ENCODE measurements around the gene UACA.
"Not testable (repeated sequence)": the region's sequence is repeated elsewhere in the genome, so short reads cannot be mapped to it uniquely, and the experiment has no call there.

UACA gene

GRCh38 chr15:70669966-70670658, 93.2 kb downstream of the UACA start:
- H3K9me3 ChIP-seq (ENCODE audit: control insufficient read depth, low read depth, low read length), result no peaks in the 10 kb centered on the region
- no peak overlapping the region for H3K9ac ChIP-seq (ENCODE audit: low read length)
- H3K36me3 ChIP-seq (ENCODE audit: control insufficient read depth, low read depth, low read length), result peaks cover 7% of the 10 kb centered on the region
- H3K27ac ChIP-seq (ENCODE audit: low read length), result no peak overlapping the region
- no peaks in the 10 kb centered on the region for H3K27me3 ChIP-seq (ENCODE audit: control insufficient read depth, insufficient read depth, low read length)
- peaks cover 23% of the 10 kb centered on the region for H3K4me1 ChIP-seq (ENCODE audit: control insufficient read depth, low read depth, low read length)
- H3K4me3 ChIP-seq (ENCODE audit: low read length), result no peak overlapping the region

- no peak overlapping the region for H3K4me3 ChIP-seq (ENCODE audit: low read length)
- H3K9ac ChIP-seq (ENCODE audit: low read length), result no peak overlapping the region
- H3K4me1 ChIP-seq (ENCODE audit: control insufficient read depth, low read depth, low read length), result peaks cover 23% of the 10 kb centered on the region
- no peaks in the 10 kb centered on the region for H3K9me3 ChIP-seq (ENCODE audit: control insufficient read depth, low read depth, low read length)
- H3K27ac ChIP-seq (ENCODE audit: low read length), result no peak overlapping the region
- no peaks in the 10 kb centered on the region for H3K27me3 ChIP-seq (ENCODE audit: control insufficient read depth, insufficient read depth, low read length)
- peaks cover 7% of the 10 kb centered on the region for H3K36me3 ChIP-seq (ENCODE audit: control insufficient read depth, low read depth, low read length)
Measured at GRCh38 chr15:70669006-70669602, 94.3 kb downstream of the UACA start.

- H3K9ac ChIP-seq (ENCODE audit: low read length), result no peak overlapping the region
- H3K36me3 ChIP-seq (ENCODE audit: control insufficient read depth, low read depth, low read length), result peaks cover 7% of the 10 kb centered on the region
- no peaks in the 10 kb centered on the region for H3K27me3 ChIP-seq (ENCODE audit: control insufficient read depth, insufficient read depth, low read length)
- H3K27ac ChIP-seq (ENCODE audit: low read length), result no peak overlapping the region
- peaks cover 27% of the 10 kb centered on the region for H3K4me1 ChIP-seq (ENCODE audit: control insufficient read depth, low read depth, low read length)
- no peak overlapping the region for H3K4me3 ChIP-seq (ENCODE audit: low read length)
- H3K9me3 ChIP-seq (ENCODE audit: control insufficient read depth, low read depth, low read length), result no peaks in the 10 kb centered on the region
Measured at GRCh38 chr15:70665599-70665998, 97.8 kb downstream of the UACA start.

GRCh38 chr15:70664494-70664893, 98.9 kb downstream of the UACA start:
- peaks cover 27% of the 10 kb centered on the region for H3K4me1 ChIP-seq (ENCODE audit: control insufficient read depth, low read depth, low read length)
- H3K27me3 ChIP-seq (ENCODE audit: control insufficient read depth, insufficient read depth, low read length), result no peaks in the 10 kb centered on the region
- no peak overlapping the region for H3K27ac ChIP-seq (ENCODE audit: low read length)
- peaks cover 7% of the 10 kb centered on the region for H3K36me3 ChIP-seq (ENCODE audit: control insufficient read depth, low read depth, low read length)
- no peaks in the 10 kb centered on the region for H3K9me3 ChIP-seq (ENCODE audit: control insufficient read depth, low read depth, low read length)
- no peak overlapping the region for H3K9ac ChIP-seq (ENCODE audit: low read length)
- no peak overlapping the region for H3K4me3 ChIP-seq (ENCODE audit: low read length)

- H3K27ac ChIP-seq (ENCODE audit: low read length); H3K9ac ChIP-seq (ENCODE audit: low read length); H3K4me3 ChIP-seq (ENCODE audit: low read length); H3K36me3 ChIP-seq (ENCODE audit: control insufficient read depth, low read depth, low read length); H3K27me3 ChIP-seq (ENCODE audit: control insufficient read depth, insufficient read depth, low read length); H3K9me3 ChIP-seq (ENCODE audit: control insufficient read depth, low read depth, low read length): not testable (repeated sequence)
- H3K4me1 ChIP-seq (ENCODE audit: control insufficient read depth, low read depth, low read length), result peaks cover 17% of the 10 kb centered on the region
Measured at GRCh38 chr15:70663069-70663468, 100.3 kb downstream of the UACA start.

- Histone ChIP-seq H3K4me3 (ENCODE audit: low read length) (no peak overlapping the region), H3K36me3 (ENCODE audit: control insufficient read depth, low read depth, low read length) (no peaks in the 10 kb centered on the region), H3K4me1 (ENCODE audit: control insufficient read depth, low read depth, low read length) (peaks cover 4% of the 10 kb centered on the region), H3K9me3 (ENCODE audit: control insufficient read depth, low read depth, low read length) (no peaks in the 10 kb centered on the region), H3K9ac (ENCODE audit: low read length) (no peak overlapping the region), H3K27me3 (ENCODE audit: control insufficient read depth, insufficient read depth, low read length) (no peaks in the 10 kb centered on the region), H3K27ac (ENCODE audit: low read length) (no peak overlapping the region)
Measured at GRCh38 chr15:70659662-70660061, 103.7 kb downstream of the UACA start.

- peaks cover 4% of the 10 kb centered on the region for H3K4me1 ChIP-seq (ENCODE audit: control insufficient read depth, low read depth, low read length)
- no peak overlapping the region for H3K27ac ChIP-seq (ENCODE audit: low read length)
- H3K4me3 ChIP-seq (ENCODE audit: low read length), result no peak overlapping the region
Measured at GRCh38 chr15:70658641-70659040, 104.7 kb downstream of the UACA start.

GRCh38 chr15:70653426-70653825, 109.9 kb downstream of the UACA start:
- Histone ChIP-seq H3K4me1 (ENCODE audit: control insufficient read depth, low read depth, low read length) (no peaks in the 10 kb centered on the region), H3K9ac (ENCODE audit: low read length) (no peak overlapping the region), H3K9me3 (ENCODE audit: control insufficient read depth, low read depth, low read length) (no peaks in the 10 kb centered on the region), H3K36me3 (ENCODE audit: control insufficient read depth, low read depth, low read length) (no peaks in the 10 kb centered on the region), H3K27ac (ENCODE audit: low read length) (no peak overlapping the region), H3K4me3 (ENCODE audit: low read length) (no peak overlapping the region), H3K27me3 (ENCODE audit: control insufficient read depth, insufficient read depth, low read length) (no peaks in the 10 kb centered on the region)

More at GRCh38 chr15:70658641-70659040, 104.7 kb downstream of the UACA start:
- no peaks in the 10 kb centered on the region for H3K36me3 ChIP-seq (ENCODE audit: control insufficient read depth, low read depth, low read length)
- no peaks in the 10 kb centered on the region for H3K27me3 ChIP-seq (ENCODE audit: control insufficient read depth, insufficient read depth, low read length)
- H3K9me3 ChIP-seq (ENCODE audit: control insufficient read depth, low read depth, low read length), result no peaks in the 10 kb centered on the region
- no peak overlapping the region for H3K9ac ChIP-seq (ENCODE audit: low read length)

- no peak overlapping the region for H3K27ac ChIP-seq (ENCODE audit: low read length)
Measured at GRCh38 chr15:70652341-70652740, 111.0 kb downstream of the UACA start.

GRCh38 chr15:70651303-70651845, 112.0 kb downstream of the UACA start:
- Histone ChIP-seq H3K27ac (ENCODE audit: low read length) (no peak overlapping the region), H3K9me3 (ENCODE audit: control insufficient read depth, low read depth, low read length) (no peaks in the 10 kb centered on the region), H3K4me1 (ENCODE audit: control insufficient read depth, low read depth, low read length) (no peaks in the 10 kb centered on the region), H3K4me3 (ENCODE audit: low read length) (no peak overlapping the region), H3K36me3 (ENCODE audit: control insufficient read depth, low read depth, low read length) (no peaks in the 10 kb centered on the region), H3K27me3 (ENCODE audit: control insufficient read depth, insufficient read depth, low read length) (no peaks in the 10 kb centered on the region), H3K9ac (ENCODE audit: low read length) (no peak overlapping the region)

More at GRCh38 chr15:70652341-70652740, 111.0 kb downstream of the UACA start:
- Histone ChIP-seq H3K9me3 (ENCODE audit: control insufficient read depth, low read depth, low read length) (no peaks in the 10 kb centered on the region), H3K4me3 (ENCODE audit: low read length) (no peak overlapping the region), H3K27me3 (ENCODE audit: control insufficient read depth, insufficient read depth, low read length) (no peaks in the 10 kb centered on the region), H3K36me3 (ENCODE audit: control insufficient read depth, low read depth, low read length) (no peaks in the 10 kb centered on the region), H3K4me1 (ENCODE audit: control insufficient read depth, low read depth, low read length) (no peaks in the 10 kb centered on the region), H3K9ac (ENCODE audit: low read length) (no peak overlapping the region)

GRCh38 chr15:70650567-70651302, 112.6 kb downstream of the UACA start:
- H3K36me3 ChIP-seq (ENCODE audit: control insufficient read depth, low read depth, low read length), result no peaks in the 10 kb centered on the region
- no peak overlapping the region for H3K4me3 ChIP-seq (ENCODE audit: low read length)
- H3K27me3 ChIP-seq (ENCODE audit: control insufficient read depth, insufficient read depth, low read length), result no peaks in the 10 kb centered on the region
- no peak overlapping the region for H3K9ac ChIP-seq (ENCODE audit: low read length)
- no peaks in the 10 kb centered on the region for H3K4me1 ChIP-seq (ENCODE audit: control insufficient read depth, low read depth, low read length)
- H3K9me3 ChIP-seq (ENCODE audit: control insufficient read depth, low read depth, low read length), result no peaks in the 10 kb centered on the region
- H3K27ac ChIP-seq (ENCODE audit: low read length), result no peak overlapping the region

Data from iPS-18a (cell line).